Left lobe of liver (tissue), 2 donors: ENCODE data around the gene PLXDC2. TPM values are rescaled to one million over a fixed set of nuclear protein-coding genes. Genes with fewer than 3 reads are reported as not detected.
"Not testable (repeated sequence)": the region's sequence is repeated elsewhere in the genome, so short reads cannot be mapped to it uniquely, and the experiment has no call there.

Source experiments
- ATAC-seq: fragments of 200-7000 bp; cut with Tn5 transposase; one replicate; pipeline ENCODE4 v1.9.1; 2020; ENCODE audit warnings: mild to moderate bottlenecking, moderate library complexity
- DNase-seq: peaks from one replicate; pipeline ENCODE4 v3.0.0-alpha.2; 2020; ENCODE audit warnings: low spot score
- total RNA-seq: library from RNA; stranded (reverse); gene quantifications from one replicate; pipeline ENCODE4 v1.2.1, GENCODE V29; 2021
- donor health status: DM: no; HTN: no; CAD: no; lungs with moderate emphysema.
- donor health status: DM: no; HTN: yes; CAD: no.

The PLXDC2 gene
- total RNA-seq, 1 donor from 2014 or later, result 5.0 TPM

DNA sequence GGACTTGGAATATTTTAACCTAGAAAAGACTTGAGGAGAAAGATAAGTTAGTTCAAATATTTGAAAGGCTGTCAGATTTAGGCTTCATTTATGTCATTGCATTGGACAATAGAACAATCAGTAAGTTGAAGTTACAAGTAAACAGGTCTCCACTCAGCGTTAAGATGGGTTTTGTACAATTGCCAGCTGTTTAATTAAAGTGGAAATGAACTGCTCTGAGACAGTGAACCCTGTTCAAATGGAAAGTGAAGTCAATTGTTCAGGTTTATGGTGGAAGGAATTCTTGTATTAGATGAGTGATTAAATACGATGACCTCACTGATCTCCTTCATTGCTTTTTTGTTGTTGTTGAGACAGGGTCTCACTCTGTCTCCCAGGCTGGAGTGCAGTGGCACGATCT, 151.7 kb downstream of the PLXDC2 start:
- ATAC-seq, result no peak

DNA sequence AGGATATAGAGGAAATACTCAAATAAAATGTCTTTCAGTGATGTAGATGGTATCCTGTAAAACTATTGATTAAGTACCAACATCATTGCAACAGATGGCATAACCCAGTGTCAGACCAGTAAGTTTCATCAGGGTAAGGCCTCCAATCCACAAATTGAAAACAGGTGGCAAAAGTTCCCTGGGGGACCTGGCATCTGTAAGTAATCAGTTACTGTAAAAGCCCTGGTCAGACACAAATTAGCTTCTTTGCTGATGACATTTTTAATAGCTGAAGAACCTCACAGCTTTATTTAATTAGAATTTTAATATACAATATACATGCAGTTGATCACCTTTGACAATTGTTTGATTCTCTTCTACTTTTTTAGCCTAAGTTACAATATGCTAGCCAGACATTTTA, 152.5 kb downstream of the PLXDC2 start:
- ATAC-seq, result no peak
- DNase-seq, result no peak

More for the DNA sequence above, 151.7 kb downstream of the PLXDC2 start:
- no peak for DNase-seq

DNA sequence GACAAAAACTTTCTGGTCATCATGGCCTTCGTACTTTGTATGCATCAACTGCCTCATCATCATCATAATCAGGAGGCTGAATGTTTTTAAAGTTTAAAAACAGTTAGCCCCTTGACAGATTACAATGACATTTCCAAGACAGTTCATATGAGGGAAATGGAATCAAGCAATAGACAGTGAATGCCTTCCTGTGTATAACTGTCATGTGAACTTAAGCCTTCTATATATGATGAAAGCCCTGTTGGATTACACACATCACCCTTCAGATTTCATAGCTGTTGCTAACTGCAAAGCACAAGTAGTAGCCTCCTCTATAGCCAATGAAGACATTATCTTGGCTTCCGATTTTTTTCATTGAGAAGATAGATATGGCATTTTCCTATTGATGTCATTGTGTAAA, 154.0 kb downstream of the PLXDC2 start:
- ATAC-seq (no peak), DNase-seq (no peak)

DNA sequence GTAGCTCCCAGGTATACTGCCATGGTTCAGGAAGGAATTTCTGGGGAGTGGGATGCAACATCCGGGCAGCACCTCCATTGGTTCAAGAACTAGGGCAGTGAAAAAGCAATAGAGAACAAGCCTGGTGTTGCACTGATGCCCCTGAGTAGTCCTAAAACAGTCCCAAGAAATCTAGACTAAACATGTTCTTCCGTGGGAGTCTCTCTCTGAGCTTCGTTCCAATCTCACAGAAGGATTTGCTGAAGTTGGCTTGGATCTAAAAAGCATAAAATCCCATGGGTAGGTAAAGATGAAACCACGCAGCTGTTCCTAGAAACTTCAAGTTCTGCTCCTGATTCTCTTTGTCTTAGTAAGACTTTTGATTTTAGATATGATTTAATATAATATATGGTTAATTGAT, 154.5 kb downstream of the PLXDC2 start:
- no peak for ATAC-seq
- DNase-seq, result no peak

DNA sequence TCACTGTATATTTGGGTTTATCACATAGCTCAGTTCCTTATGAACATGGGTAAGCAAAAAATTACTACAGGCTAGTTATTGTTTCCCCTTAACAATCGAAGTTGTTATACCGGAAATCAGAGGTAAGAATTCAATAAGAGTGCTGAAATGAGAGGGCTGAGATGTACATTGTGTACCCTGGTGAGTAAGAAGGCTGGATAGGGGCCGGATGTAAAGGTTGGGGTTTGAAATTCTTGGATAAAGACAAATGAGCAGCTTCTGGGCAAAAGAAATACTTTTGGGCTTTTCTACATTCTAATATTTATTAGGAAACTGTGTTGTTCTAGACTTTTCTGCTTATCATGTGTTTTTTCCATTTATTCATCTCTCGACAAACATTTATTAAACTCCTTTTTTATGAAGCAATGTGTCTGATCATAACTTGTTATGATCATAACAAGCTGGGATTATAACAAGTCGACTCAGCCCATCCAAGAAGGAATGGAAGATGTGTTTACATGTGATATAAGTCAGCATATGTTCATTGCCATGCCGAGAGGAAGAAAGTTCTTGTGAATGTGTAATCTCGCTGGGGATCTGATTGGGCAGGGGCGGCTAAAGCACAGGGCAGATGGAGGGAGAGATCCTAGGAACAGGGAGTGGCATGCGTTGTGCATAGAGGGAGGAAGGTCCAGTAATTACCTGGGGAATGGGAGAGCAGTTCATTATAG, 155.3 kb downstream of the PLXDC2 start:
- no peak for DNase-seq
- no peak for ATAC-seq

DNA sequence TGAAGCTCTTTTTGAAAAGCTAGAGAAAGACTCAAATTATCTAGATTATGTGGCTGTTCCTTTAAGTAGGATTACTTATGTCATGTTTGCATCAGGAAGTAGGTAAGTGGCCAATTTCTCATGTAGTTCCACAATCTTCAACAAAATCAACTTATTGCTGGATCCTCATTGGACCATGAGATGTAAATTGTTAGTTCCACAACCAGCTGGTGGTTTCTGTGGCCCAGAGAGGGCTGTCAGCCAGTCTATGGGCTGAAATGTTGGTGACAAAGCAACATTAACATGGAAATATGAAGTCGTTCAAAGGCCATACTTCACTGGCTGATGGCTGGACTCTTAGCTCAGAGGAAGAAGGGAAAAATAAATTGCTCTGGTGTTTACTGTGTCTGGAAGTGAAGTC, 157.9 kb downstream of the PLXDC2 start:
- peak; percentile 30 for ATAC-seq
- DNase-seq, result no peak

DNA sequence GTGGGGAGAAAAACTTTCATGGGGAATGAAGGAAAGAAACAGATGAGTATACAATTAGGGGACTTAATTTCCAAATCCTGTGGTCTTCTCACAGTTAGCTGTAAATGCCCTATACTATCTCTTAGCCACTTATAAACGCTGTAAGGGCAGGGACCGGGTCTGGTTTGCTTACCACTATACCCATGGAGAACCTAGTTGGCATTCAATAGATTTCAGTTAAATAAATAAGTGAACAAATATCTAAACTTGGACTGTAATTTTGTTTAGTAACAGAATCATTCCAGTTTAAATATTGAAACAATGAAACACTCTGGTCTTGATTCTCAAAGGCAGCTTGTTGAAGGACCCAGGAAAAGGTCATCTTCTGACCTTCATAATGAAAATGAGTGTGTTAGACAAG, 158.3 kb downstream of the PLXDC2 start:
- ATAC-seq (peak; percentile 65), DNase-seq (no peak)

DNA sequence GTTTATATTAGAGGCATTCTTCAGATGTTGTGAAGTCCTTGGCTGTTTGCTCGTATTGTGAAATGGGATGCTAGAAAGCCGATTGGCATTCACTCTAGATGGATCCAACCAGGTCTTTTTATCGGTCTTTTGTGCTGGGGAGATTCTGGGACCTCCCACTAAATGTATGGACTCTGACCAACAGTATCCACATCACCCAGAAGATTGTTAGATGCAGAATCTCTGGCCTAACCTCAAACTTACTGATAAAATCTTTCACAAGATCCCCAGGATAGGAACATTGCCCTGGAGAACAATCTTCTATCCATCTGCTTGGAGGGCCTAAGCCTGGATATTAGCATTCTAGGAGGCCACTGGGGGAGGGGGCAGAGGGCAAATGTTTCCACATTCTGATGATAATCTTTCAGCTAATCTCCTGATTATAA, 160.9 kb downstream of the PLXDC2 start:
- DNase-seq (no peak), ATAC-seq (no peak)

DNA sequence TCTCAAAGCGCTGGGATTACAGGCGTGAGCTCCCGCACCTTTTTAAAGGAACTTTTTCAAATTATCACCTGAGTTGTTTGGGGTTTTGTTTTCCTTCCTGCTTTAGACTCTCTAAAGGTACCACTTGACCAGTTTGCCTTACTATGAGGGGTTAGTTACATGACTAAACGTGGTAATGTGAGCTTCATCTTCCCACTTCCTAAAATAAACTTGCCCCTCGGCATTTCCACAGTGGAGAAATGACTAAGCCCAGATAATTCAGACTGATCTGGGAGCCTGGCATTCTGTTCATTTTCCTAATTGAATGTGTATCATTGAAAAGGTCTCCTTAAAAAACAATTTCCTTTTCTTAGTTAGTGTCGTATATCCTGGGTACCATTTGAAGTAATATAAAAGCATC, 163.4 kb downstream of the PLXDC2 start:
- ATAC-seq (no peak), DNase-seq (no peak)

DNA sequence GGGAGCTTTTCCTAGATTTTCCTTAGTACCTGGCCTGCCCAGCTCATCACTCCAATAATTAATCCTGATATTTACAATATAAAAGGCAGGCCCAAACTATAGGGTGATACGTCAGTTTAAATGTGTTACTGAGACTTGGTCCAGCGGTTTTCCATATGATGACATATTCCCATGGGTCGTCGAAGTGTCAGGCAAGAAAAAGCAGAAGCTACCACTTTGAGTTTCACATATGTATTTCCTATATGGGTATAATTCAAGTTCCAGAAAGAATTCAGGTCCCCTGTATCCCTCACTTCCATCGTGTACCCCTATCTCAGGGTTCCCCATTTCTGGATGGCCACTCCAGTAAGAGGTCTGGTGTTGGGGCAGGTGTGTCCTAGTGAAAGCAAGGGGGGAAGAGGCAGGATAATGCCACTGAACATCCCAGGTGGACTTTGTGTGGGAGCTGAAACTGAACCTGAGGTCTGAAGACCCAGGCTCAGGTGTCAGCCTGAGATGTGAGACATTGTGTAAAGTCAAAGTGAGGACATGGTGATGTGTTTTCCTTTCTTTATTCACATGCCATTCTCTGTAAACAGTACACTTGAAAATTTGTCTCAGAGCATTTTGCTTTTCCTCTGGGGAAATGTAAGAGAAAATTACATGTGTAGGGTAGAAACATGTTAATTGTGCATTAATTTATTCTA, 167.8 kb downstream of the PLXDC2 start:
- no peak for ATAC-seq
- no peak for DNase-seq

DNA sequence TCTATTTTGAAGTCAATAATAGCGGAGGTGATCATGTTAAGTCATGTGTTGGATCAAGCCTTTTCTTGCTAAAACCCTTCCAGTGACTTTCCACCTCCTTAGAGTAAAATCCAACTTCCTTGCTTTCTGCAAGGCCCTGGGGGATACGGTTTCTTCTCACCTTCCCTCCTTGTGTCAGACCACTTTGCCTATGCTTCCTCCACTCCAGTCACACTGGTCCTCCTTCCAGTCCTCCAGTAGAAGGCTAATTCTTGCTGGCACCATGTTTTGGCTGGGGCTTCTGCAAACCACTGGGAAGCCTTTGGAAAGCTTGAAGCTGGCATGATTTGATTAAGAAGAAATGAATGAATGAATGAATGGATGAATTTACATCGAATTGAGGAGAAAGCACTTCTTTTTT, 169.5 kb downstream of the PLXDC2 start:
- DNase-seq (no peak), ATAC-seq (no peak)

DNA sequence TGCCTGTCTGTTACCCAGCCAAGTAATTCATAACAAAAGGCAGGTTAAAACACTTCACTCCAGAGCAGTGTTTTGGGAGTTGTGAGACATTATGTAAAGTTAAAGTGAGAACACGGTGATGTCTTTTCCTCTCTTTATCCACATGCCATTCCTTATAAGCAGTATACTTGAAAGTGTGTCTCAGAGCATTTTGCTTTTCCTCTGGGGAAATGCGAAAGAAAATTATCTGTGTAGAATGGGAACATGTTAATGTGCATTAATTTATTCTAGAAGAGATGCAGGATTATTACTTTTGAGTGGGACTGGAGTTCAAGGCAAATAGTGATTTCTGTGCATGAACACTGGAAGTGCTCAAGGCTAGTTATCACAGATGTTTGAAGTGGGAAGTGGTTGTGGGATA, 170.4 kb downstream of the PLXDC2 start:
- DNase-seq, result no peak

DNA sequence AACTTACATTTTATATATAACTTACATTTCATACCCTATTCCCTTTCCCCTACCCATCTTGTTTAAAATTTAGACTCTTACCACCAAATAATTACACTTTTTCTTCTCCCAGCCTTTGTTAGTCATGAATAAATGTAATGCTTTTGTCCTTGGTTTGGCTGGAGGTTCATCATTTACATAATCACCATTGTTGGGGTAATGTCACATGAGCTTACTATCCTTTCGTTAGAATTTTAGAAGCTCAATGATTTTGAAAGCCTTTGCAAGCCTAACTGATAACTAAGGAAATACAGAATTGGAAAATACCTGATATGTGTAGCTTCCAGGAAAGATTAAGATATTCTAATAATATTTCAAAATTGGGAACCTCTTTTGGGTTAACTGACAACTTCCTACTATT, 171.7 kb downstream of the PLXDC2 start:
- ATAC-seq, result no peak

More for the DNA sequence above, 170.4 kb downstream of the PLXDC2 start:
- ATAC-seq, result no peak

DNA sequence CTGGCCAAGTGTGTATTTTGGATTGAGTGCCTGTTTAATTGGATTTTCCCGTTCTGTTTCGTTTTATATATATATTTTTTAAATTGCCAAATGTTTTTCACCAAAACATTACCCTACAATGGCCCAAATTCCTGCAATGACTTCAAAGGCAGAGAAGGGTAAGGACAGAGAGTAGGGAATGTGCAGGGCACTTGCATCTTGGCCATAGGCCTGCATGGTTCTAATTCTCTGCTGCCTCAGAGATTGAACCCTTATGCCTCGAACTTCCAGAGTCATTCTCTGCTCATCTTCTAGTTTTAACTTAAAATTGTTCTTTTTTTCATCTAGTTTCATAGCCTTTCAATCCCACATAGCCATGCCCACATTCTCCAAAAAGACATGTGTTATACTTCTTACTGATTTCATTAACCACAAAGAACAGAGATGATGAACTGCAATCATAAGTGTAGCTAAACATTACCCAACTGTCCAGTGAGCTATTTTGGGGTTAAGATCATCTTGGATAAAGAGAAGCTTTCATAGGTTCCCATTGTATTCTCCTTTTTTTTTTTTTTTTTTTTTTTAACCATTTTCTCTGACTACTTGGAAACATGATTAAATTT, 177.6 kb downstream of the PLXDC2 start:
- ATAC-seq (peak; percentile 54), DNase-seq (no peak)

More for the DNA sequence above, 171.7 kb downstream of the PLXDC2 start:
- DNase-seq, result no peak

DNA sequence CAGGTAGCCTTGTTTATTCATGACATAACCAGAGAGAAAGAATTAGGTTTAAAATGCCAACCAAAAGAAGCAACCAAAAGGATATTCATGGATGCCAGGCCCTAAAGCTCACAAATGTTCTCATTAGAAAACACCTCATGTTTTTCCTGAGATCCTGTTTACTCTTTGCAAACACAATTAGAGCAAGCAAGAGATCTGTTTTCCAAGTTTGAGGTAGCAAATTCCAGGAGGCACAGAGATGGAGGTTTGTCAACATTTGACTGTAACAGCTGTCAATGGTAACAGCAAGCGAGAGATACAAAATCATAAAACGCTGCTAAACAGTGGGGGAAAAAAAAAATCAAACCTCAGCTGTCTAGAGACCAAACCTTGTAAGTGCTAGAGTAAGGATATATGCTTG, 182.2 kb downstream of the PLXDC2 start:
- ATAC-seq, result peak; percentile 41

DNA sequence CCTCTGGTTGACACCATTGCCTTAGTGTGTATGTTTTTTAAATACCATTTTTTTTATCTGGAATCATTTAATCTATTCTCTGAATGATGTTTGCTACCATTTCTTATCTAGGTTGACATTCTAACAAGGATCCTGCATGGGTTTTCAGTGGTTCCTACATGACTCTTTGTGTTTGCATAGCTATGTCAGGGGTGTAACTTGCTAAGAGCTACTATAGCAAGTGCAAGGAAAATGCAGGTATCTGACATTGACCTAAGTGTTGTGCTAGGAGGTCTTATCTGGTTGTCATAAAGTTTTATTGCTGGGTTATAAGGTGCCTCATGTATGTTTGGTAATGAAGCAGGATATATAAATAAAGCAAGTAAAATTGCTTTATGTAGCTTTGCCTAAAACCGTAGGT, 183.2 kb downstream of the PLXDC2 start:
- no peak for DNase-seq
- no peak for ATAC-seq

More for the DNA sequence above, 182.2 kb downstream of the PLXDC2 start:
- DNase-seq, result no peak

DNA sequence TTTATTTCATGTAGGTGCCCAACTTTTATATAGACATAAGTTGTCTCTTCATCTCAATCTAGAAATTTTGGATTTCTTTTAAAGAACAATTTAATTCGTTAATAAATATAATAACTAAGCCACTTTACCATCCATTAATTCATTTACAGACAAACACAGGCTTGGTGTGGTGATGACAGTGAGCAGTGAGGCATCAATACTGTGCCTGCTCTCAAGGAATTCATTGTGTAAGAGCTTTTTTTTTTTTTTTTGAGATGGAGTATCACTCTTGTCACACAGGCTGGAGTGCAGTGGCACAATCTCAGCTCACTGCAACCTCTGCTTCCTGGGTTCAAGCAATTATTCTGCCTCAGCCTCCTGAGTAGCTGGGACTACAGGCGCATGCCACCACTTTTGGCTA, 185.8 kb downstream of the PLXDC2 start:
- not testable (repeated sequence) for ATAC-seq, DNase-seq

DNA sequence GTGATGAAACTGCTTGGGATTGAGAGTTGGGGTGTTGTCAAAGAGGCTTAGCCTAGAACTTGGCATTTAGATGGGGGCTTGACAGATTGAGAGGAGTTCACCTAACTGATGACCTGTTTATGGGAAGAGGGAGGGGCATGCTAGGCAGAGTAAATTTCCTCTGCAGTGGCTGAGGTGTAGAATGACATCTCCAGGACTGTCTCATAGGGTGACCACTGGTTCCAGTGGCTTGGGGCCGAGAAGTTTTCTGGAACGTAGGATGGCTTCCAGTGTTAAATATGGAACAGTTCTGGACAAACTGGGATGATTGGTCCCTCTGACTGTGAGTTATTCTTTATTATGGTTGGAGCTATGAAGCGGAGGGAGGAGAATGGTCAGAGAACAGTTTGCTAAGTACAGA, 186.4 kb downstream of the PLXDC2 start:
- ATAC-seq (no peak), DNase-seq (no peak)

DNA sequence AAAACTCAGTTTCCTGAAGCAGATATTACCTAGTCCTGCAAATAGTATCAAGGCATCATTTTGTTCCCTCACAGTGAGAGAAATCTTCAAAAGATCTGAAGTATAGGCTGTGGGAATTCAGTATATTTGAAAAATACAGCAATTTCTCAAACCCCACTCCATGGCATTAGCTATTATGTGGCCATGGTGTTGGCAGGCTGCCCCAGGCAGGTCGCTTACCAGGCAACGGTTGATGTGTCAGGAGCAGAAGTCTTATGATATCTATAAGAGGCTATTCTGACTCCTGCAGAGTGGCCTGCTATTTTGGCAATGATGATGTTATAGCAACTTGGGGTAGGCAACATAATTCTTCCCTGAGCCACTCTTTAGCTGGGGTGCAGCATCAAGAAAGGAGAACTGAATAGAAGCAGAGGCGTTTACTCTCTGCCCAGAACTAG, 187.9 kb downstream of the PLXDC2 start:
- DNase-seq (peak; percentile 62), ATAC-seq (peak; percentile 12)

DNA sequence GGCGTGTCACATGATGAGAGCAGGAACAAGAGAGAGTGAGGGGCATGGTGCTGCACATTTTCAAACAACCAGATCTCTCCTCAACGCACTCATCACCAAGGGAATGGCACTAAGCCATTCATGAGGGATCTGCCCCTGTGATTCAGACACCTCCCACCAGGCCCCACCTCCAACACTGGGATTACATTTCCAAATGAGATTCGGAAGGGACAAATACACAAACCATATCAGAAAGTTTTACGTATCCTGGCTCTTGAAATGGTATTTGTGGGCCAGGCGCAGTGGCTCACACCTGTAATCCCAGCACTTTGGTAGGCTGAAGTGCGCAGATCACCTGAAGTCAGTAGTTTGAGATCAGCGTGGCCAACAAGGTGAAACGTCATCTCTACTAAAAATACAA, 189.4 kb downstream of the PLXDC2 start:
- ATAC-seq (peak; percentile 71), DNase-seq (peak; percentile 89)

DNA sequence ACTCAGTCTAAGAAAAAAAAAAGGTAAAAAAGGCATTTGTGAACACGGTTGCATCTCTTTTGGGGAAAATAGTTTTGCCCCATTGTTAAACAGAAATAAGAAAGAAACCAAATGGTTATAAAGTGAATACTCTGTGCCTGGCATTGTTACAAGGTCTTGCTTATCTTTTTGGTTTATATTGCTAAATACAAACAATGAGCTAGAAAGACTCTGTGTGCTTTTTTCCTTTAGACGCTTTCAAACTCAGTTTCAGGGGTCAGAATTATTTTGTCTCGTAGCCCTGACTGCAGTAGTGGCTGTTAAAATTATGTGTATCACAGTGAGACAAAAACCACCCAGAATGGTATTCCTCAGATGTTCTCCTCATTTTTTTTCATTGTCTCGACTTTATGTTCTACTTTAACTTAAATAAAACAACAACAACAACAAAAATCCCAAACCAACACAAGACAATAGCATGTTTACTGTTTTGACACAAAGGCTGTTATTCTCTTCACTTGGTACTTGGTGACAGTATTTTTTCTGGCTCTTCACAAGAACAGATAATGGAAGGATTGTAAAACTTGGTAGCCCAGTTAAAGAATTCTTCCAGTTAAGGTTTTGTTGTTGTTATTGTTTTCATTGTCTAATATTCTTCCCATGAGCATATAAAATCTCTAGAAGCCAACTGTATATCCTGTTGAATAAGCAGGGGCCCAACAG, 190.1 kb downstream of the PLXDC2 start:
- DNase-seq (no peak), ATAC-seq (peak; percentile 52)
